K562 treated with DMSO at 1 percent for 4 hours (cell line): ENCODE results near the gene NOXA1. TPM values are rescaled to one million over a fixed set of nuclear protein-coding genes. Genes with fewer than 3 reads are reported as not detected.

Source experiments
- total RNA-seq: library from RNA; unstranded; fragments of 300-600 nt; gene quantifications from 2 replicates; pipeline ENCODE4 v1.2.3, GENCODE V29; 2022; ENCODE audit not compliant: insufficient read depth

The NOXA1 gene, protein sequence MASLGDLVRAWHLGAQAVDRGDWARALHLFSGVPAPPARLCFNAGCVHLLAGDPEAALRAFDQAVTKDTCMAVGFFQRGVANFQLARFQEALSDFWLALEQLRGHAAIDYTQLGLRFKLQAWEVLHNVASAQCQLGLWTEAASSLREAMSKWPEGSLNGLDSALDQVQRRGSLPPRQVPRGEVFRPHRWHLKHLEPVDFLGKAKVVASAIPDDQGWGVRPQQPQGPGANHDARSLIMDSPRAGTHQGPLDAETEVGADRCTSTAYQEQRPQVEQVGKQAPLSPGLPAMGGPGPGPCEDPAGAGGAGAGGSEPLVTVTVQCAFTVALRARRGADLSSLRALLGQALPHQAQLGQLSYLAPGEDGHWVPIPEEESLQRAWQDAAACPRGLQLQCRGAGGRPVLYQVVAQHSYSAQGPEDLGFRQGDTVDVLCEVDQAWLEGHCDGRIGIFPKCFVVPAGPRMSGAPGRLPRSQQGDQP
- 1.1 and 1.8 TPM in 2 replicates for total RNA-seq

GRCh38 chr9:137422604-137423513 lies at the start of gene NOXA1, which contains the start of gene EXD3:
Gene NOXA1 (plus strand): TSS chr9:137423393. CDS start chr9:137423530, 137 bp downstream.
Gene EXD3 (minus strand): TSS chr9:137423162. CDS start chr9:137395357, 27,805 bp downstream.

GRCh38 chr9:137441289-137441934 lies 18.2 kb downstream of the NOXA1 start, which contains the start of gene ENTPD8:
Gene ENTPD8 (minus strand): TSS chr9:137441357. CDS start chr9:137438285, 3,072 bp downstream.

GRCh38 chr9:137459152-137459600 lies 36.0 kb downstream of the NOXA1 start, which contains the start of gene NSMF:
Gene NSMF (minus strand): TSS chr9:137459334. CDS start chr9:137459102, 232 bp downstream.

Other genes starting within 250 kb of the NOXA1 start
- gene ANAPC2, start 234.8 kb upstream of the NOXA1 start, total RNA-seq = 32.5 and 40.5 TPM in 2 replicates
- 203 and 207 TPM in 2 replicates for gene SSNA1, start 234.7 kb upstream of the NOXA1 start, total RNA-seq
- gene TPRN, start 222.7 kb upstream of the NOXA1 start, total RNA-seq = 26.9 and 34.8 TPM in 2 replicates
- gene TMEM203, start 217.7 kb upstream of the NOXA1 start, total RNA-seq = 35.0 and 40.6 TPM in 2 replicates
- 23.0 and 25.4 TPM in 2 replicates for gene NDOR1, start 217.7 kb upstream of the NOXA1 start, total RNA-seq
- 6.2 and 6.7 TPM in 2 replicates for gene RNF208, start 201.2 kb upstream of the NOXA1 start, total RNA-seq
- 1.1 TPM in 1 of 2 replicates, not detected in the other for gene CYSRT1, start 198.2 kb upstream of the NOXA1 start, total RNA-seq
- gene RNF224, start 195.9 kb upstream of the NOXA1 start, total RNA-seq = 0.99 TPM in 1 of 2 replicates, not detected in the other
- gene SLC34A3, start 192.5 kb upstream of the NOXA1 start, total RNA-seq = not detected in 2 replicates
- 816 and 880 TPM in 2 replicates for gene TUBB4B, start 182.1 kb upstream of the NOXA1 start, total RNA-seq
- gene STPG3, start 172.1 kb upstream of the NOXA1 start, total RNA-seq = not detected in 2 replicates
- 84.5 and 89.8 TPM in 2 replicates for gene NELFB, start 168.1 kb upstream of the NOXA1 start, total RNA-seq
- gene TOR4A, start 145.7 kb upstream of the NOXA1 start, total RNA-seq = 49.5 and 59.8 TPM in 2 replicates
- 16.1 and 30.4 TPM in 2 replicates for gene NRARP, start 121.1 kb upstream of the NOXA1 start, total RNA-seq
- 9.8 TPM in 2 replicates for gene EXD3, start 231 bp upstream of the NOXA1 start, total RNA-seq
- not detected in 2 replicates for gene ENTPD8, start 18.0 kb downstream of the NOXA1 start, total RNA-seq
- 52.0 and 53.0 TPM in 2 replicates for gene NSMF, start 35.9 kb downstream of the NOXA1 start, total RNA-seq
- gene PNPLA7, start 127.0 kb downstream of the NOXA1 start, total RNA-seq = 0.42 and 0.91 TPM in 2 replicates
- 86.9 and 93.0 TPM in 2 replicates for gene MRPL41, start 128.5 kb downstream of the NOXA1 start, total RNA-seq
- 18.6 and 34.0 TPM in 2 replicates for gene DPH7, start 155.5 kb downstream of the NOXA1 start, total RNA-seq
- 40.2 and 46.6 TPM in 2 replicates for gene ZMYND19, start 167.1 kb downstream of the NOXA1 start, total RNA-seq
- 41.8 and 47.8 TPM in 2 replicates for gene ARRDC1, start 182.3 kb downstream of the NOXA1 start, total RNA-seq
- gene EHMT1, start 195.6 kb downstream of the NOXA1 start, total RNA-seq = 43.7 and 55.4 TPM in 2 replicates